HG03064 (cell line): ENCODE data around the gene ZNF479.
"Not testable (repeated sequence)": the region's sequence is repeated elsewhere in the genome, so short reads cannot be mapped to it uniquely, and the experiment has no call there.

Experiments
- ATAC-seq: cut with Tn5 transposase; IDR thresholded peaks from one replicate; pipeline ENCODE4 v1.9.1; 2021; ENCODE audit warnings: low read depth; ENCODE audit not compliant: unreplicated experiment

ZNF479 gene

GRCh38 chr7:57132336-57132735 is at the start of gene ZNF479:
Gene ZNF479, minus strand, starts transcription at chr7:57132436. Its CDS starts 112 bp downstream, at chr7:57132324.
- not testable (repeated sequence) for ATAC-seq

GRCh38 chr7:57182031-57182430 is 49.8 kb upstream of the ZNF479 start:
- ATAC-seq: no peak

GRCh38 chr7:57181281-57181680 is 49.0 kb upstream of the ZNF479 start:
- no peak for ATAC-seq

GRCh38 chr7:57179776-57180415 is 47.7 kb upstream of the ZNF479 start:
- no peak for ATAC-seq

- ATAC-seq: no peak
These were observed 46.5 kb upstream of the ZNF479 start for GRCh38 chr7:57178768-57179139.

GRCh38 chr7:57177856-57178767 is 45.9 kb upstream of the ZNF479 start:
- no peak for ATAC-seq

- no peak for ATAC-seq
These were observed 44.8 kb upstream of the ZNF479 start for GRCh38 chr7:57176928-57177635.

GRCh38 chr7:57165285-57165899 is 33.2 kb upstream of the ZNF479 start:
- ATAC-seq: no peak

- not testable (repeated sequence) for ATAC-seq
These were observed 12.0 kb downstream of the ZNF479 start for GRCh38 chr7:57120123-57120784.
